OCI-LY1 (cell line): ENCODE results near the gene C7.

ENCODE experiments used
- CTCF ChIP-seq: fragments of 200-600 bp; sonication (generic), shearing (Covaris generic); IDR thresholded peaks from 2 replicates; pipeline ENCODE4 v1.5.1; 2017; ENCODE audit warnings: mild to moderate bottlenecking, antibody characterized with exemption, low read length, moderate library complexity, mixed read lengths
- EZH2 ChIP-seq: fragments of 200-600 bp; sonication (generic), shearing (Covaris generic); IDR thresholded peaks from 2 replicates; pipeline ENCODE4 v1.8.0; 2017; ENCODE audit warnings: borderline replicate concordance, mixed run types, mild to moderate bottlenecking, antibody characterized with exemption, low read length, moderate library complexity, mixed read lengths

- TF ChIP-seq CTCF (no peak), EZH2 (no peak)
These were observed 72.1 kb downstream of the C7 start for GRCh38 chr5:40981420-40981819.
